ENCODE measurements around the gene RIN3. TPM values are rescaled to one million over a fixed set of nuclear protein-coding genes. Genes with fewer than 3 reads are reported as not detected.

The RIN3 gene
- total and polyA plus RNA-seq, 4 donors, result 5.0 to 15.6 (median 9.0) TPM

DNA sequence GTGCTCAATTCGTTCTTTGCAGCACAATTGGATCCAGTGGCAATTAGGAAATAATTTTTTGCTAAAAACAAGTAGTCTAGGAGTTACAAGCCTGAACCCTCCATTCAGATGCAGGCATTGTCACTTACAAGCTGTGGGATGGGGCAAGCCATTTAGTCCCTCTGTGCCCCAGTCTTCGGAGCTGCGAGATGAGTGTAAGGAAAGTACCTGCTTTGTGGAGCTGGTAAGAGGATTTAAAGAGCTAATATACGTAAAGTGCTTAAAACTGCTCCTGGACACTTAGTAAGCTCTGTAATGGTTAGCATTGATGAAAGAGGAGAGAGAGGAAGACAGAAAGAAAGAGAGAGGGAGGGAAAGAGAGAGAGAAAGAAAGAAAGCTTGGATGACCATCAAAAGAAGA is 122.3 kb downstream of the RIN3 start:
- DNase-seq (ENCODE audit: low spot score), result no peak
- no peak overlapping the region for H3K27ac ChIP-seq (ENCODE audit: low read depth in 1 of 2, low read length in 2 of 2)
- TF ChIP-seq, protein P1, sequence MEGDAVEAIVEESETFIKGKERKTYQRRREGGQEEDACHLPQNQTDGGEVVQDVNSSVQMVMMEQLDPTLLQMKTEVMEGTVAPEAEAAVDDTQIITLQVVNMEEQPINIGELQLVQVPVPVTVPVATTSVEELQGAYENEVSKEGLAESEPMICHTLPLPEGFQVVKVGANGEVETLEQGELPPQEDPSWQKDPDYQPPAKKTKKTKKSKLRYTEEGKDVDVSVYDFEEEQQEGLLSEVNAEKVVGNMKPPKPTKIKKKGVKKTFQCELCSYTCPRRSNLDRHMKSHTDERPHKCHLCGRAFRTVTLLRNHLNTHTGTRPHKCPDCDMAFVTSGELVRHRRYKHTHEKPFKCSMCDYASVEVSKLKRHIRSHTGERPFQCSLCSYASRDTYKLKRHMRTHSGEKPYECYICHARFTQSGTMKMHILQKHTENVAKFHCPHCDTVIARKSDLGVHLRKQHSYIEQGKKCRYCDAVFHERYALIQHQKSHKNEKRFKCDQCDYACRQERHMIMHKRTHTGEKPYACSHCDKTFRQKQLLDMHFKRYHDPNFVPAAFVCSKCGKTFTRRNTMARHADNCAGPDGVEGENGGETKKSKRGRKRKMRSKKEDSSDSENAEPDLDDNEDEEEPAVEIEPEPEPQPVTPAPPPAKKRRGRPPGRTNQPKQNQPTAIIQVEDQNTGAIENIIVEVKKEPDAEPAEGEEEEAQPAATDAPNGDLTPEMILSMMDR (IDR thresholded peaks at IDR 0.05; ENCODE audit: low read depth, low read length, missing input control), result no peak
- TF ChIP-seq EGR1 (IDR thresholded peaks at IDR 0.05; ENCODE audit: low read depth in 2 of 2), result no peak
- TF ChIP-seq, protein P2, sequence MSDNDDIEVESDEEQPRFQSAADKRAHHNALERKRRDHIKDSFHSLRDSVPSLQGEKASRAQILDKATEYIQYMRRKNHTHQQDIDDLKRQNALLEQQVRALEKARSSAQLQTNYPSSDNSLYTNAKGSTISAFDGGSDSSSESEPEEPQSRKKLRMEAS (IDR thresholded peaks at IDR 0.05), result no peak
- TF ChIP-seq HNF4G (IDR thresholded peaks at IDR 0.05), result no peak
- no peak for TF ChIP-seq RXRA (IDR thresholded peaks at IDR 0.05)
- TF ChIP-seq, protein P3, sequence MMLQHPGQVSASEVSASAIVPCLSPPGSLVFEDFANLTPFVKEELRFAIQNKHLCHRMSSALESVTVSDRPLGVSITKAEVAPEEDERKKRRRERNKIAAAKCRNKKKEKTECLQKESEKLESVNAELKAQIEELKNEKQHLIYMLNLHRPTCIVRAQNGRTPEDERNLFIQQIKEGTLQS (IDR thresholded peaks at IDR 0.05), result no peak
- TF ChIP-seq, protein P4, sequence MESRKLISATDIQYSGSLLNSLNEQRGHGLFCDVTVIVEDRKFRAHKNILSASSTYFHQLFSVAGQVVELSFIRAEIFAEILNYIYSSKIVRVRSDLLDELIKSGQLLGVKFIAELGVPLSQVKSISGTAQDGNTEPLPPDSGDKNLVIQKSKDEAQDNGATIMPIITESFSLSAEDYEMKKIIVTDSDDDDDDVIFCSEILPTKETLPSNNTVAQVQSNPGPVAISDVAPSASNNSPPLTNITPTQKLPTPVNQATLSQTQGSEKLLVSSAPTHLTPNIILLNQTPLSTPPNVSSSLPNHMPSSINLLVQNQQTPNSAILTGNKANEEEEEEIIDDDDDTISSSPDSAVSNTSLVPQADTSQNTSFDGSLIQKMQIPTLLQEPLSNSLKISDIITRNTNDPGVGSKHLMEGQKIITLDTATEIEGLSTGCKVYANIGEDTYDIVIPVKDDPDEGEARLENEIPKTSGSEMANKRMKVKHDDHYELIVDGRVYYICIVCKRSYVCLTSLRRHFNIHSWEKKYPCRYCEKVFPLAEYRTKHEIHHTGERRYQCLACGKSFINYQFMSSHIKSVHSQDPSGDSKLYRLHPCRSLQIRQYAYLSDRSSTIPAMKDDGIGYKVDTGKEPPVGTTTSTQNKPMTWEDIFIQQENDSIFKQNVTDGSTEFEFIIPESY (IDR thresholded peaks at IDR 0.05), result no peak
- TF ChIP-seq RAD21 (IDR thresholded peaks at IDR 0.05), result no peak
- TF ChIP-seq SP1 (IDR thresholded peaks at IDR 0.05), result no peak
- TF ChIP-seq JUND (IDR thresholded peaks at IDR 0.05), result no peak
- no peak for TF ChIP-seq TAF1 (conservative IDR thresholded peaks at IDR 0.05)
- TF ChIP-seq HNF4A (conservative IDR thresholded peaks at IDR 0.05), result no peak
- no peak for TF ChIP-seq YY1 (IDR thresholded peaks at IDR 0.05)
- H3K27me3 ChIP-seq (ENCODE audit: control insufficient read depth in 4 of 4, insufficient read depth in 4 of 4, low read length in 3 of 4), result no peaks in the 10 kb centered on the region
- H3K9me3 ChIP-seq (ENCODE audit: control insufficient read depth in 4 of 4, low read length in 3 of 4), result no peaks in the 10 kb centered on the region
- 98% methylated on average over 4 of the region's 4 CpGs for WGBS
- peaks cover 0 to 2% (median under 1%) of the 10 kb centered on the region in 4 donors for H3K36me3 ChIP-seq (ENCODE audit: control insufficient read depth in 4 of 4, insufficient read depth in 3 of 4, low read depth in 1 of 4, low read length in 3 of 4)
- no peak overlapping the region for H3K4me3 ChIP-seq (ENCODE audit: low read depth in 1 of 3, low read length in 3 of 3)
- H3K4me1 ChIP-seq (ENCODE audit: control insufficient read depth in 4 of 4, insufficient read depth in 4 of 4, low read length in 3 of 4), result peaks cover 0 to 4% (median 0%) of the 10 kb centered on the region in 4 donors
- H3K9ac ChIP-seq (ENCODE audit: low read depth in 1 of 2, low read length in 2 of 2), result no peak overlapping the region

DNA sequence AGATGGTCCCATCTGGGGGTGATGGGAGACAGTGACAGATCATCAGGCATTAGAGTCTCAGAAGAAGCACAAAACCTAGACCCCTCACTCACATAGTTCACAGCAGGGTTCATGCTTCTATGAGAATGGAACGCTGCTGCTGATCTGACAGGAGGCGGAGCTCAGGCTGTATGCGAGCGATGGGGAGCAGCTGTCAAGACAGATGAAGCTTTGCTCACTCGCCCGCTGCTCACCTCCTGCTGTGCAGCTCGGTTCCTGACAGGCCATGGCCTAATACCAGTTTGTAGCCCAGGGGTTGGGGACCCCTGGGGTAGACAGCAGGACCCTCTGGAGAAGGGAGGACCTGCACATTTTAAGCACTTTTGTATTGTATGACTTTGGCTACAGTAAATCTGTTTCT is 123.6 kb downstream of the RIN3 start:
- no peaks in the 10 kb centered on the region for H3K27me3 ChIP-seq (ENCODE audit: control insufficient read depth in 4 of 4, insufficient read depth in 4 of 4, low read length in 3 of 4)
- no peak overlapping the region for H3K9ac ChIP-seq (ENCODE audit: low read depth in 1 of 2, low read length in 2 of 2)
- WGBS, result 88% methylated on average over 7 of the region's 7 CpGs
- H3K4me3 ChIP-seq (ENCODE audit: low read depth in 1 of 3, low read length in 3 of 3), result no peak overlapping the region
- TF ChIP-seq RAD21 (IDR thresholded peaks at IDR 0.05) (no peak), HNF4A (conservative IDR thresholded peaks at IDR 0.05) (no peak), YY1 (IDR thresholded peaks at IDR 0.05) (no peak), HNF4G (IDR thresholded peaks at IDR 0.05) (no peak), FOXA2 (IDR thresholded peaks at IDR 0.05) (no peak), FOXA1 (IDR thresholded peaks at IDR 0.05) (no peak), TAF1 (conservative IDR thresholded peaks at IDR 0.05) (no peak), JUND (IDR thresholded peaks at IDR 0.05) (no peak), SP1 (IDR thresholded peaks at IDR 0.05) (no peak), EGR1 (IDR thresholded peaks at IDR 0.05; ENCODE audit: low read depth in 2 of 2) (no peak), RXRA (IDR thresholded peaks at IDR 0.05) (no peak), NR2F2 (IDR thresholded peaks at IDR 0.05) (no peak), GABPA (IDR thresholded peaks at IDR 0.05 in 1 of 2, conservative IDR thresholded peaks at IDR 0.05 in 1 of 2) (no peak)
- TF ChIP-seq, protein P1 (IDR thresholded peaks at IDR 0.05; ENCODE audit: low read depth, low read length, missing input control), result no peak
- TF ChIP-seq, protein P2 (IDR thresholded peaks at IDR 0.05), result no peak
- TF ChIP-seq, protein P3 (IDR thresholded peaks at IDR 0.05), result no peak
- TF ChIP-seq, protein P5, sequence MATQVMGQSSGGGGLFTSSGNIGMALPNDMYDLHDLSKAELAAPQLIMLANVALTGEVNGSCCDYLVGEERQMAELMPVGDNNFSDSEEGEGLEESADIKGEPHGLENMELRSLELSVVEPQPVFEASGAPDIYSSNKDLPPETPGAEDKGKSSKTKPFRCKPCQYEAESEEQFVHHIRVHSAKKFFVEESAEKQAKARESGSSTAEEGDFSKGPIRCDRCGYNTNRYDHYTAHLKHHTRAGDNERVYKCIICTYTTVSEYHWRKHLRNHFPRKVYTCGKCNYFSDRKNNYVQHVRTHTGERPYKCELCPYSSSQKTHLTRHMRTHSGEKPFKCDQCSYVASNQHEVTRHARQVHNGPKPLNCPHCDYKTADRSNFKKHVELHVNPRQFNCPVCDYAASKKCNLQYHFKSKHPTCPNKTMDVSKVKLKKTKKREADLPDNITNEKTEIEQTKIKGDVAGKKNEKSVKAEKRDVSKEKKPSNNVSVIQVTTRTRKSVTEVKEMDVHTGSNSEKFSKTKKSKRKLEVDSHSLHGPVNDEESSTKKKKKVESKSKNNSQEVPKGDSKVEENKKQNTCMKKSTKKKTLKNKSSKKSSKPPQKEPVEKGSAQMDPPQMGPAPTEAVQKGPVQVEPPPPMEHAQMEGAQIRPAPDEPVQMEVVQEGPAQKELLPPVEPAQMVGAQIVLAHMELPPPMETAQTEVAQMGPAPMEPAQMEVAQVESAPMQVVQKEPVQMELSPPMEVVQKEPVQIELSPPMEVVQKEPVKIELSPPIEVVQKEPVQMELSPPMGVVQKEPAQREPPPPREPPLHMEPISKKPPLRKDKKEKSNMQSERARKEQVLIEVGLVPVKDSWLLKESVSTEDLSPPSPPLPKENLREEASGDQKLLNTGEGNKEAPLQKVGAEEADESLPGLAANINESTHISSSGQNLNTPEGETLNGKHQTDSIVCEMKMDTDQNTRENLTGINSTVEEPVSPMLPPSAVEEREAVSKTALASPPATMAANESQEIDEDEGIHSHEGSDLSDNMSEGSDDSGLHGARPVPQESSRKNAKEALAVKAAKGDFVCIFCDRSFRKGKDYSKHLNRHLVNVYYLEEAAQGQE (IDR thresholded peaks at IDR 0.05), result no peak
- TF ChIP-seq, protein P4 (IDR thresholded peaks at IDR 0.05), result no peak
- no peaks in the 10 kb centered on the region for H3K9me3 ChIP-seq (ENCODE audit: control insufficient read depth in 4 of 4, low read length in 3 of 4)
- no peak for DNase-seq (ENCODE audit: low spot score)
- H3K4me1 ChIP-seq (ENCODE audit: control insufficient read depth in 4 of 4, insufficient read depth in 4 of 4, low read length in 3 of 4), result peaks cover 0 to 4% (median 0%) of the 10 kb centered on the region in 4 donors
- H3K36me3 ChIP-seq (ENCODE audit: control insufficient read depth in 4 of 4, insufficient read depth in 3 of 4, low read depth in 1 of 4, low read length in 3 of 4), result peaks cover 0 to 6% (median 2%) of the 10 kb centered on the region in 4 donors
- H3K27ac ChIP-seq (ENCODE audit: low read depth in 1 of 2, low read length in 2 of 2), result no peak overlapping the region

Data from liver (tissue), 9 donors.